GM12878 (cell line): Measurements from ENCODE around the gene HSD17B1.

Source experiments
- SRF ChIP-seq, 2 experiments: IDR thresholded peaks; 2 replicates each; pipeline ENCODE4 v1.6.1; 2011; ENCODE audit warnings: low read depth in 2 of 2, low read length in 2 of 2, mild to moderate bottlenecking in 1 of 2, moderate library complexity in 1 of 2
- TF ChIP-seq, protein P1 (sequence below): IDR thresholded peaks from 2 replicates; pipeline ENCODE4 v1.6.1; 2011; ENCODE audit warnings: mild to moderate bottlenecking, low read depth, low read length, moderate library complexity; ENCODE audit not compliant: insufficient replicate concordance
- TF ChIP-seq, protein P2 (sequence below): fragments of 450-650 bp; IDR thresholded peaks from 2 replicates; pipeline ENCODE4 v1.6.1; 2016; ENCODE audit warnings: mild to moderate bottlenecking
- TF ChIP-seq, protein P3 (sequence below): IDR thresholded peaks from 2 replicates; pipeline ENCODE4 v1.6.1; 2011; ENCODE audit warnings: borderline replicate concordance, low read depth, mild to moderate bottlenecking, moderate library complexity, mixed read lengths, low read length; ENCODE audit not compliant: insufficient read depth; ENCODE audit errors: extremely low read length

DNA sequence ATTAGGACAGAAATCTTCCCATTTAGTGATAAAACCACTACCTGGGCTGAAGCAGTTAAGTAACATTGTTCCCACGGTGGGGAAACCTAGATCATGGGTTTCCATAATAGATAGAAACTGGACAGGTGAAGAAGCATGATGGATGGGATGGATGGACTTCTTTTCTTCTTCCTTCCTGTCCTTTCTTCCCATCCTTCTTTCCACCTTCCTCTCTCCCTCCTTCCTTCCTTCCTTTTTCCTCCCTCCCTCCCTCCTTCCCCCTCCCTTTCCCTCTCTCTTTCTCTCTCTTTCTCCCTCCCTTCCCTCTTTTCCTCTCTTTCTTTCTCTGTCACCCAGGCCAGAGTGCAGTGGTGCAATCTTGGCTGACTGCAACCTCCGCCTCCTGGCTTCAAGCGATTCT, 21.7 kb downstream of the HSD17B1 start:
- TF ChIP-seq, protein P1, sequence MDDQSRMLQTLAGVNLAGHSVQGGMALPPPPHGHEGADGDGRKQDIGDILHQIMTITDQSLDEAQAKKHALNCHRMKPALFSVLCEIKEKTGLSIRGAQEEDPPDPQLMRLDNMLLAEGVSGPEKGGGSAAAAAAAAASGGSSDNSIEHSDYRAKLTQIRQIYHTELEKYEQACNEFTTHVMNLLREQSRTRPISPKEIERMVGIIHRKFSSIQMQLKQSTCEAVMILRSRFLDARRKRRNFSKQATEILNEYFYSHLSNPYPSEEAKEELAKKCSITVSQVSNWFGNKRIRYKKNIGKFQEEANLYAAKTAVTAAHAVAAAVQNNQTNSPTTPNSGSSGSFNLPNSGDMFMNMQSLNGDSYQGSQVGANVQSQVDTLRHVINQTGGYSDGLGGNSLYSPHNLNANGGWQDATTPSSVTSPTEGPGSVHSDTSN = no peak
- TF ChIP-seq SRF (IDR thresholded peaks at IDR 0.05; ENCODE audit: low read depth in 2 of 2, low read length in 2 of 2) = no peak
- TF ChIP-seq, protein P2, sequence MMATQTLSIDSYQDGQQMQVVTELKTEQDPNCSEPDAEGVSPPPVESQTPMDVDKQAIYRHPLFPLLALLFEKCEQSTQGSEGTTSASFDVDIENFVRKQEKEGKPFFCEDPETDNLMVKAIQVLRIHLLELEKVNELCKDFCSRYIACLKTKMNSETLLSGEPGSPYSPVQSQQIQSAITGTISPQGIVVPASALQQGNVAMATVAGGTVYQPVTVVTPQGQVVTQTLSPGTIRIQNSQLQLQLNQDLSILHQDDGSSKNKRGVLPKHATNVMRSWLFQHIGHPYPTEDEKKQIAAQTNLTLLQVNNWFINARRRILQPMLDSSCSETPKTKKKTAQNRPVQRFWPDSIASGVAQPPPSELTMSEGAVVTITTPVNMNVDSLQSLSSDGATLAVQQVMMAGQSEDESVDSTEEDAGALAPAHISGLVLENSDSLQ = no peak
- TF ChIP-seq, protein P3, sequence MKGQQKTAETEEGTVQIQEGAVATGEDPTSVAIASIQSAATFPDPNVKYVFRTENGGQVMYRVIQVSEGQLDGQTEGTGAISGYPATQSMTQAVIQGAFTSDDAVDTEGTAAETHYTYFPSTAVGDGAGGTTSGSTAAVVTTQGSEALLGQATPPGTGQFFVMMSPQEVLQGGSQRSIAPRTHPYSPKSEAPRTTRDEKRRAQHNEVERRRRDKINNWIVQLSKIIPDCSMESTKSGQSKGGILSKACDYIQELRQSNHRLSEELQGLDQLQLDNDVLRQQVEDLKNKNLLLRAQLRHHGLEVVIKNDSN = no peak
